Measurements from ENCODE around the gene LMBR1. TPM values are rescaled to one million over a fixed set of nuclear protein-coding genes. Genes with fewer than 3 reads are reported as not detected.

The LMBR1 gene
- total RNA-seq, 1 donor from 2014 or later = 49.7 TPM

DNA sequence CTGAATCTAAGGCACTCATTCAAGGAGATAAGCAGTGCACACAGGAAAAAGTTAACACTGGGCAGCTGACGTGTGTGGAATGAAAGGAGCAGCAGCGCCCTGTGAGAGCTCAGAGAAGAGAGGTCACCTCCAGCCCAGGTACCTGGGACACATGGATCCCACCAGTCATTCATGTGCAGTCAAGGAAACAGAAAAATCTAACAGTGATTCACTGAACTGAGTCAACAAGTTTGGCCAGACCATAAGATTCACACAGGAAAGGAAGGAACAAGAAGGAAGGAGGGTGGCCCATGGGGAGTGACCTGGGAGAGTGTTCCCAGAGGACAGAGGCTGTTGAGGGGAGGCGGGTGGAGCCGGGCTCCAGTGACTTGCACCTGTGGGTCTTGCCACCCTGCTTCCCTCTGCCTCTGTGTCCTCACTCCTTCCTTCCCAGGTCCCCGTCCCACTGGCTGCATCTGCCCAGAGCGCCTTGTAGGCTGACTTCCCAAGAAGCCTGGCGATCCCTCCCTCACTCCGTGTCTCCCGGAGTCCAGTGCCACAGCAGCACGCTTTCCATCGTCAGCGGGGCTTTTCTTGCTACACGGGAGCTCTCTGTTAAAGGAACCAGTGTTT is 224.7 kb downstream of the LMBR1 start:
- TF ChIP-seq EZH2 (IDR thresholded peaks at IDR 0.05; ENCODE audit: insufficient read depth, low read length) = no peak
- TF ChIP-seq, protein P1, sequence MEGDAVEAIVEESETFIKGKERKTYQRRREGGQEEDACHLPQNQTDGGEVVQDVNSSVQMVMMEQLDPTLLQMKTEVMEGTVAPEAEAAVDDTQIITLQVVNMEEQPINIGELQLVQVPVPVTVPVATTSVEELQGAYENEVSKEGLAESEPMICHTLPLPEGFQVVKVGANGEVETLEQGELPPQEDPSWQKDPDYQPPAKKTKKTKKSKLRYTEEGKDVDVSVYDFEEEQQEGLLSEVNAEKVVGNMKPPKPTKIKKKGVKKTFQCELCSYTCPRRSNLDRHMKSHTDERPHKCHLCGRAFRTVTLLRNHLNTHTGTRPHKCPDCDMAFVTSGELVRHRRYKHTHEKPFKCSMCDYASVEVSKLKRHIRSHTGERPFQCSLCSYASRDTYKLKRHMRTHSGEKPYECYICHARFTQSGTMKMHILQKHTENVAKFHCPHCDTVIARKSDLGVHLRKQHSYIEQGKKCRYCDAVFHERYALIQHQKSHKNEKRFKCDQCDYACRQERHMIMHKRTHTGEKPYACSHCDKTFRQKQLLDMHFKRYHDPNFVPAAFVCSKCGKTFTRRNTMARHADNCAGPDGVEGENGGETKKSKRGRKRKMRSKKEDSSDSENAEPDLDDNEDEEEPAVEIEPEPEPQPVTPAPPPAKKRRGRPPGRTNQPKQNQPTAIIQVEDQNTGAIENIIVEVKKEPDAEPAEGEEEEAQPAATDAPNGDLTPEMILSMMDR (IDR thresholded peaks at IDR 0.05; ENCODE audit: insufficient read depth, low read depth, low read length) = no peak
- no peak overlapping the region for H3K4me2 ChIP-seq (ENCODE audit: low read length)
- no peaks in the 10 kb centered on the region for H3K9me3 ChIP-seq (ENCODE audit: insufficient read depth, low read depth, low read length)
- no peak overlapping the region for H2AFZ ChIP-seq (ENCODE audit: low read depth, low read length)
- Mint-ChIP-seq H3K4me3 (ENCODE audit: unreplicated experiment) (no peak overlapping the region), H3K27ac (ENCODE audit: unreplicated experiment) (peak overlapping the region; percentile 9), H3K4me1 (ENCODE audit: low read depth, unreplicated experiment) (peaks cover 23% of the 10 kb centered on the region), H3K36me3 (ENCODE audit: low read depth, unreplicated experiment) (no peaks in the 10 kb centered on the region), H3K27me3 (ENCODE audit: low read depth, unreplicated experiment) (no peaks in the 10 kb centered on the region), H3K9me3 (ENCODE audit: unreplicated experiment) (no peaks in the 10 kb centered on the region)
- FAIRE-seq = no peak
- no peaks in the 10 kb centered on the region for H3K27me3 ChIP-seq (ENCODE audit: insufficient read depth, low read length)
- no peaks in the 10 kb centered on the region for H3K36me3 ChIP-seq (ENCODE audit: insufficient read depth, low read length)
- no peak for DNase-seq (ENCODE audit: low read depth)
- no peak overlapping the region for H3K4me3 ChIP-seq (ENCODE audit: insufficient read depth, low read depth, low read length)
- H3K79me2 ChIP-seq (ENCODE audit: insufficient read depth, low read length) = no peaks in the 10 kb centered on the region
- H4K20me1 ChIP-seq (ENCODE audit: insufficient read depth, low read length) = no peaks in the 10 kb centered on the region
- H3K9ac ChIP-seq (ENCODE audit: low read length) = no peak overlapping the region
- H3K4me1 ChIP-seq (ENCODE audit: insufficient read depth, low read length) = no peaks in the 10 kb centered on the region
- no peak overlapping the region for H3K27ac ChIP-seq (ENCODE audit: low read depth, low read length)

DNA sequence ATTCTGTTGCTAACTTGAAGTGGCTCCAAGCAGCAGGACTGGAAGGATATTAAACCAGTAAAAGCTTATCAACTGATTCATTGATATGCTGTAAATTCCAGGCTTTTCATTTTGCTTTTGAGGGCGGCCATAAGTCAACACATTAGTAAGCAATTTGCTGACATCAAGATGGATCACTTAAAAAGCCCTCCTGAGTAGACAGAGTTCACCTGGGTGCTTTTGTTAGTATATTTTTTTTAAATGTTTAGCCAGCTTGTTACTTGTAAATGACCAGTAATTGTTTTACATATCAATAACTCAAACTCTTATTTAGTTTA is 225.9 kb downstream of the LMBR1 start:
- H3K36me3 Mint-ChIP-seq (ENCODE audit: low read depth, unreplicated experiment) = no peaks in the 10 kb centered on the region
- Histone ChIP-seq H3K27ac (ENCODE audit: low read depth, low read length) (no peak overlapping the region), H3K27me3 (ENCODE audit: insufficient read depth, low read length) (no peaks in the 10 kb centered on the region), H3K36me3 (ENCODE audit: insufficient read depth, low read length) (no peaks in the 10 kb centered on the region), H3K9ac (ENCODE audit: low read length) (no peak overlapping the region), H3K79me2 (ENCODE audit: insufficient read depth, low read length) (no peaks in the 10 kb centered on the region), H3K4me3 (ENCODE audit: insufficient read depth, low read depth, low read length) (no peak overlapping the region), H3K4me1 (ENCODE audit: insufficient read depth, low read length) (no peaks in the 10 kb centered on the region), H4K20me1 (ENCODE audit: insufficient read depth, low read length) (no peaks in the 10 kb centered on the region), H3K9me3 (ENCODE audit: insufficient read depth, low read depth, low read length) (no peaks in the 10 kb centered on the region), H3K4me2 (ENCODE audit: low read length) (no peak overlapping the region), H2AFZ (ENCODE audit: low read depth, low read length) (no peak overlapping the region)
- TF ChIP-seq, protein P1 (IDR thresholded peaks at IDR 0.05; ENCODE audit: insufficient read depth, low read depth, low read length) = no peak
- no peak for TF ChIP-seq EZH2 (IDR thresholded peaks at IDR 0.05; ENCODE audit: insufficient read depth, low read length)
- H3K4me1 Mint-ChIP-seq (ENCODE audit: low read depth, unreplicated experiment) = peaks cover 23% of the 10 kb centered on the region
- H3K9me3 Mint-ChIP-seq (ENCODE audit: unreplicated experiment) = no peaks in the 10 kb centered on the region
- H3K27ac Mint-ChIP-seq (ENCODE audit: unreplicated experiment) = peak overlapping the region; percentile 95
- no peaks in the 10 kb centered on the region for H3K27me3 Mint-ChIP-seq (ENCODE audit: low read depth, unreplicated experiment)
- no peak overlapping the region for H3K4me3 Mint-ChIP-seq (ENCODE audit: unreplicated experiment)
- FAIRE-seq (no peak), DNase-seq (ENCODE audit: low read depth) (peak; percentile 5)

DNA sequence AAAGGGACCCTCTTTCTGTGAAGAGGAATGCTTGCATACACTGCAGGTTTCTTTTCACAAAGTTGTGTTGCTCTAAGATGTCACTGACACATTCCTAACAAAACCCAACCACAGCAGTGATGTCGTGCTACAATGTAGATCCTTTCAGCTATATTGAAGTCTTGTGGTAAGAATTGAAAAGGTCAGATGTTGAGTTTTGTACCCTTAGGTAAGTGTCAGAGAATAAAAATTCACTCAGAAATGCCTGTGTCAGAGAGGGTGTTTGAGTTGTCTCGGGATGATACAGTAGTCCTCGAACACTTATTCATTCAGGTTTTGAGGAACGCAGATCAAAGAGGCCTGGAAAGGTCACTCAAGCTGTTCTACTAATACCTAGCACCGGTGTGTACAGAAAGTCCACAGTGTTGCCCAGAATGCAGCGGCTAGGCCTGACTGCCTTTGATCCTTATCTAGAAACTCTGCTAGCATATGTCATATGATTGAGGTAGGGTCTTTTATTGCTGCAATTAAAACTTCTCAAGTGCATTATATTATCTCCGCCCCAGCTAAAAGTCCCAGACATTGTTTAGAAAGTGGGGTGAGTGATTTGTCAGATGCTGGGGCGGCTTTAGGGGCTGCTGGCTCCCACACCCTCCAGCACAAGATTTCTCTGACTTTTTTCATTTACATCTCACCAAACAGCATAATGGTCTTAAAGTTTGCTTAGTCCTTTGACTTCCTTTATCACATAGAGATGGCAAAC is 226.4 kb downstream of the LMBR1 start:
- no peaks in the 10 kb centered on the region for H4K20me1 ChIP-seq (ENCODE audit: insufficient read depth, low read length)
- TF ChIP-seq, protein P1 (IDR thresholded peaks at IDR 0.05; ENCODE audit: insufficient read depth, low read depth, low read length) = no peak
- TF ChIP-seq EZH2 (IDR thresholded peaks at IDR 0.05; ENCODE audit: insufficient read depth, low read length) = no peak
- no peak for FAIRE-seq

More for the DNA sequence above, 226.4 kb downstream of the LMBR1 start:
- no peak for DNase-seq (ENCODE audit: low read depth)
- Mint-ChIP-seq H3K9me3 (ENCODE audit: unreplicated experiment) (no peaks in the 10 kb centered on the region), H3K4me1 (ENCODE audit: low read depth, unreplicated experiment) (peaks cover 23% of the 10 kb centered on the region), H3K36me3 (ENCODE audit: low read depth, unreplicated experiment) (no peaks in the 10 kb centered on the region), H3K27me3 (ENCODE audit: low read depth, unreplicated experiment) (no peaks in the 10 kb centered on the region), H3K4me3 (ENCODE audit: unreplicated experiment) (no peak overlapping the region), H3K27ac (ENCODE audit: unreplicated experiment) (peak overlapping the region; percentile 95)
- Histone ChIP-seq H3K27me3 (ENCODE audit: insufficient read depth, low read length) (no peaks in the 10 kb centered on the region), H3K79me2 (ENCODE audit: insufficient read depth, low read length) (no peaks in the 10 kb centered on the region), H3K4me1 (ENCODE audit: insufficient read depth, low read length) (no peaks in the 10 kb centered on the region), H3K36me3 (ENCODE audit: insufficient read depth, low read length) (no peaks in the 10 kb centered on the region), H3K27ac (ENCODE audit: low read depth, low read length) (no peak overlapping the region), H3K9ac (ENCODE audit: low read length) (no peak overlapping the region), H3K9me3 (ENCODE audit: insufficient read depth, low read depth, low read length) (no peaks in the 10 kb centered on the region), H3K4me3 (ENCODE audit: insufficient read depth, low read depth, low read length) (no peak overlapping the region), H2AFZ (ENCODE audit: low read depth, low read length) (no peak overlapping the region), H3K4me2 (ENCODE audit: low read length) (no peak overlapping the region)

Data from astrocyte (in vitro differentiated cells and primary cell).